ENCODE data around the gene PHC2.

GRCh38 chr1:33425900-33426299 is 5.0 kb downstream of the PHC2 start:
- TF ChIP-seq CTCF (IDR thresholded peaks at IDR 0.05) (no peak), POLR2A (IDR thresholded peaks at IDR 0.05) (no peak)

Measured in heart left ventricle (tissue), 13 donors.